ENCODE results near the gene DTNB. TPM values are rescaled to one million over a fixed set of nuclear protein-coding genes. Genes with fewer than 3 reads are reported as not detected.

Gene DTNB
- total and polyA plus RNA-seq, 9 donors: 8.0 to 24.9 (median 17.5) TPM

- no peak for DNase-seq
- Histone ChIP-seq H3K4me1 (ENCODE audit: insufficient read depth) (no peaks in the 10 kb centered on the region), H3K27ac (no peak overlapping the region), H3K9me3 (no peaks in the 10 kb centered on the region), H3K27me3 (no peaks in the 10 kb centered on the region), H3K36me3 (no peaks in the 10 kb centered on the region), H3K4me3 (no peak overlapping the region)
- TF ChIP-seq EP300 (IDR thresholded peaks at IDR 0.05) (no peak), CTCF (IDR thresholded peaks at IDR 0.05) (no peak), POLR2A (IDR thresholded peaks at IDR 0.05) (no peak)
- intact Hi-C loops (cut with DNase I): loop anchor here in 1 of 4 donors (10.0 kb wide), 2 partner anchors 63 to 177 kb away; no protein-coding TSS in a partner anchor
- WGBS, 3 donors: 5 to 7% (median 6%) methylated on average over 2 of the region's 2 CpGs
Measured at GRCh38 chr2:25347846-25348245, 325.5 kb downstream of the DTNB start.

- intact Hi-C loops (cut with DNase I): loop anchor here in 1 of 4 donors (10.0 kb wide), 2 partner anchors 63 to 177 kb away; no protein-coding TSS in a partner anchor
- no peak overlapping the region for H3K4me3 ChIP-seq
- H3K27me3 ChIP-seq: no peaks in the 10 kb centered on the region
- no peak overlapping the region for H3K27ac ChIP-seq
- no peaks in the 10 kb centered on the region for H3K4me1 ChIP-seq (ENCODE audit: insufficient read depth)
- DNase-seq: no peak
- no peaks in the 10 kb centered on the region for H3K9me3 ChIP-seq
- 69 to 73% (median 71%) methylated on average over 7 of the region's 7 CpGs for WGBS, 3 donors
- TF ChIP-seq EP300 (IDR thresholded peaks at IDR 0.05) (no peak), POLR2A (IDR thresholded peaks at IDR 0.05) (no peak), CTCF (IDR thresholded peaks at IDR 0.05) (no peak)
- no peaks in the 10 kb centered on the region for H3K36me3 ChIP-seq
Measured at GRCh38 chr2:25347205-25347815, 326.1 kb downstream of the DTNB start.

GRCh38 chr2:25343187-25343825 lies 330.1 kb downstream of the DTNB start:
- WGBS, 3 donors: 83 to 84% (median 83%) methylated on average over 21 of the region's 21 CpGs
- Histone ChIP-seq H3K27ac (no peak overlapping the region), H3K36me3 (no peaks in the 10 kb centered on the region), H3K9me3 (no peaks in the 10 kb centered on the region), H3K4me3 (no peak overlapping the region), H3K4me1 (ENCODE audit: insufficient read depth) (peaks cover 6% of the 10 kb centered on the region), H3K27me3 (no peaks in the 10 kb centered on the region)
- DNase-seq: peak in 1 of 5 donors; percentile 46
- TF ChIP-seq EP300 (IDR thresholded peaks at IDR 0.05) (no peak), POLR2A (IDR thresholded peaks at IDR 0.05) (no peak), CTCF (IDR thresholded peaks at IDR 0.05) (no peak)
- intact Hi-C loops (cut with DNase I): loop anchor here in 1 of 4 donors (10.0 kb wide), 2 partner anchors 59 to 181 kb away; no protein-coding TSS in a partner anchor

DNA sequence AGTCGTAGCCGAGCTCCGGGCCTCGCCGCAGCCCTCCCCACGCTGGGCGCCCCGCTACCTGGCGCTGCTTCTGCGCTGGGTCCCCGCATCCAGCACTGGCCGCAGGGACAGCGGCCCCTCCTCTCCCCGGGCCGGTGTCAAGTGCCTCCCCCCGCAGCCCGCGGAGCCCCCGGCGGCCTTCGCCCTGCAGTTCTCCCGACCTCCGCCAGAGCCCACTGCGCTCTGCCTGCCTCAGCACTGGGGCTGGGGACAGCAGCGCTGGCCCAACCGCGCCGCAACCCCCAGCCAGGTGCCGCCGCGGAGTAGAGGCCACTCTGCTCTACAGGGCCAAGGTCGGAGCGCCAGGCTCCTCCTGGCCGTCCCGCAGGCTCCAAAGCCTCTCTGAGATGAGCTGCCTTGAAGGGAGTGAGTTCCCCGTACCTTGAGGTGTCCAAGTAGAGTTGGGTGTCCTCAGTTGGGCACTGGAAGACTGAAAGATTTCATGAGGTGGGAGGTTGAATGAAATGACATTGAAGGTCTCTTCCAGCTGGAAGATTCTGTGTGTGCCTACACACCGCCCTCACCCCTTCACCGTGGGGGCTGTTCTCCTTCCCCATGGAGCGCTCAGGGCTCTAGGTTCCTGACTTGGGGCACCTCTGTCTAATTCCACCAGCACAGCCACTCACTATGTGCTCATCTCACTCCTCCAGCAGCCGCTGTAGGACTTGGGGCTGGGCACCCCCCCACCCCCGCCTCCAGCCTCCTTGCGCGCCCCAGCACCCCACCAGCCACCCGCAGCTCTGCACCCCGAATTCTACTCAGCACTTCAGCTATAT lies 330.8 kb downstream of the DTNB start:
- Histone ChIP-seq H3K27ac (peak overlapping the region; percentile 75 to 77), H3K4me1 (ENCODE audit: insufficient read depth) (peaks cover 6% of the 10 kb centered on the region), H3K27me3 (no peaks in the 10 kb centered on the region), H3K9me3 (no peaks in the 10 kb centered on the region), H3K4me3 (peak overlapping the region; percentile 73), H3K36me3 (no peaks in the 10 kb centered on the region)
- peak; percentile 78 to 87 (median 83) for DNase-seq
- TF ChIP-seq CTCF (IDR thresholded peaks at IDR 0.05) (peak; percentile 86 to 99 (median 97)), POLR2A (IDR thresholded peaks at IDR 0.05) (peak; percentile 38), EP300 (IDR thresholded peaks at IDR 0.05) (no peak)
- intact Hi-C loops (cut with DNase I): loop anchor here in 1 of 4 donors (10.0 kb wide), 2 partner anchors 58 to 182 kb away; no protein-coding TSS in a partner anchor
- WGBS, 3 donors: 18 to 28% (median 20%) methylated on average over 33 to 45 of the region's 45 CpGs

All from ovary (tissue), 9 donors.